ENCODE measurements around the gene ZNF600.
A peak's percentile ranks its signal among the peaks of the same experiment; 100 is the strongest.
"Not testable (repeated sequence)": the region's sequence is repeated elsewhere in the genome, so short reads cannot be mapped to it uniquely, and the experiment has no call there.

The ZNF600 gene

GRCh38 chr19:52786464-52787354 lies at the start of gene ZNF600:
ZNF600 (minus strand) TSS chr19:52786791; CDS start chr19:52778888, 7,903 bp downstream.
- DNase-seq (ENCODE audit: low spot score), result peak; percentile 86

DNA sequence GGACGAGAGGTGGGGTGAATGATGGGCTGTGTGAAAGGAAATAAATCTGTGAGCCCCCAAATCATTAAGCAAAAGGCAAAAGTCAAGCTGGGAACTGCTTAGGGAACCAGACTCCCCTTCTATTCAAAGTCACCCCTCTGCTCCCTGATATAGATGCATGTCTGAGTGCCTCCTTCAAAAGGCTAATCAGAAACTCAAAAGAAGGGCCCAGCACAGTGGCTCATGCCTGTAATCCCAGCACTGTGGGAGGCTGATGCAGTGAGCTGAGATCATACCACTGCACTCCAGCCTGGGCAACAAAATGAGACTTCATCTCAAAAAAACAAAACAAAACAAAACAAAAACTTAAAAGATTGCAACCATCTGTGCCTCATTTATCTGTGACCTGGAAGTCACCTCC lies 47.7 kb upstream of the ZNF600 start:
- DNase-seq (ENCODE audit: low spot score), result not testable (repeated sequence)

- DNase-seq (ENCODE audit: low spot score), result not testable (repeated sequence)
Measured at GRCh38 chr19:52833541-52833940, 47.0 kb upstream of the ZNF600 start.

DNA sequence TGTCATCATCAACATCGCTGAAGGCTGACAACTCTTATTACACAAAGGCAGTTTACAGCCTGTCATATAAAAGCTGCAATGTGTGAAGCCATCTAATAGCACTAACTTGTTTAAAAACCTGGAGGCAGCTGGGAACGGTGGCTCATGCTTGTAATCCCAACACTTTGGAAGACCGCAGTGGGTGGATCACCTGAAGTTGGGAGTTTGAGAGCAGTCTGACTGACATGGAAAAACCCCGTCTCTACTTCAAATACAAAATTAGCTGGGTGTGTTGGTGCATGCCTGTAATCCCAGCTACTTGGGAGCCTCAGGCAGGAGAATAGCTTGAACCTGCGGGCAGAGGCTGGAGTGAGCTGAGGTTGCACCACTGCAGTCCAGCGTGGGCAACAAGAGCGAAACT lies 43.3 kb upstream of the ZNF600 start:
- not testable (repeated sequence) for DNase-seq (ENCODE audit: low spot score)

GRCh38 chr19:52825765-52826164 lies 39.2 kb upstream of the ZNF600 start:
- DNase-seq (ENCODE audit: low spot score), result no peak

GRCh38 chr19:52823676-52824075 lies 37.1 kb upstream of the ZNF600 start:
- no peak for DNase-seq (ENCODE audit: low spot score)

DNA sequence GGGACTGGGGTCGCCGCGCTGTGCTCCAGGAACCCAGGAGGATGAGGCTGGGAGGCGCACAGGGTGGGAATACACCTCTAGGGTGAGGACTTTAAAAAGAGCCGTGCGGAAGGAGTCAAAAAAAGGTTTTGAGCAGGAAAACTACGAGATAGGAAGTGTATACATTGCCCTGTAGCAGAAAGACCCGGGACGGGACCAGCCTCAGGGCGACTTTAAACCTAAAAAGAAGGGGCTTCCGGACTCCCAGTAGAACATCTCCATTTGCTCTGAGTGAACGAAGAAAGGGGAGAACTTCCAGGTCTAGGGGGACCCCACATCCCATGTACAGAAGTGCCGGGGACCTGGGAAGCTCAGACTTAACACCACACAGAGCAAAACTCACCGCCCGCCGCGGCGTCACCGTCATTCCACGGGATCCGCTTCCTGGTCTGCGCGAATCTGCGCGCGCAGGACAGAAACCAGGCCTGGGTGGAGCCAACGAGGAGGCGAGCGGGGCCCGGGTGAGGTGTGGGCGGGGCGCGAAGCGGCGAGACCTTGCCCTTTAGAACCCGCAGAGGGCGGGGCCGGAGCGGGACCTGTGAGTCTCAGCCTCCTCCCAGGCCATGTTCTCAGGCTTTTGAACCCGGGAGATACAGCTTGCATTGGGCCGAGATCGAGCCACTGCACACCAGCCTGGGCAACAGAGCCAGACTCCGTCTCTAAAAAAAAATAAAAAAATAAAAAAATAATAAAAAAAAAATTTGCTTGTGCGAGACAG lies 34.8 kb upstream of the ZNF600 start, which contains the start of gene ZNF28:
ZNF28 (minus strand) TSS at position 430 of the 757 bp plus-strand sequence. CDS start 3,675 bp downstream, outside the sequence.
- DNase-seq (ENCODE audit: low spot score), result peak; percentile 78

- DNase-seq (ENCODE audit: low spot score), result peak; percentile 53
Measured at GRCh38 chr19:52820472-52821203, 34.0 kb upstream of the ZNF600 start.

- no peak for DNase-seq (ENCODE audit: low spot score)
Measured at GRCh38 chr19:52809801-52810200, 23.2 kb upstream of the ZNF600 start.

- DNase-seq (ENCODE audit: low spot score), result not testable (repeated sequence)
Measured at GRCh38 chr19:52799950-52800640, 13.5 kb upstream of the ZNF600 start.

DNA sequence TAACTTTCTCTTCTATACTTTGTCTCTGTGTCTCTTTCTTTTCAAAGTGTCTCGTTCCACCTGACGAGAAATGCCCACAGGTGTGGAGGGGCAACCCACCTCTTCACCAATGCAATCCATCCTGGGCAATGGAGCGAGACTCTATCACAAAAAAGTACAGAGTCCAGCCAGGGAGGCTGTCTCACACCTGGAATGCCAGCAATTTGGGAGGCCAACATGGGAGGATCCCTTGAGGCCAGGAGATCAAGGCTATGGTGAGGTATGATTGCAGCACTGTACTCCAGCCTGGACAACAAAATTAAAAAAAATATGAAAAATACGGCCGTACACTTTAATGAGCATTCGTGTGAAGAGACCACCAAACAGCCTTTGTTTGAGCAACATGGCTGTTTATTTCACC lies 2.8 kb upstream of the ZNF600 start:
- no peak for DNase-seq (ENCODE audit: low spot score)

GRCh38 chr19:52786078-52786463 lies 520 bp downstream of the ZNF600 start:
- peak; percentile 7 for DNase-seq (ENCODE audit: low spot score)

DNA sequence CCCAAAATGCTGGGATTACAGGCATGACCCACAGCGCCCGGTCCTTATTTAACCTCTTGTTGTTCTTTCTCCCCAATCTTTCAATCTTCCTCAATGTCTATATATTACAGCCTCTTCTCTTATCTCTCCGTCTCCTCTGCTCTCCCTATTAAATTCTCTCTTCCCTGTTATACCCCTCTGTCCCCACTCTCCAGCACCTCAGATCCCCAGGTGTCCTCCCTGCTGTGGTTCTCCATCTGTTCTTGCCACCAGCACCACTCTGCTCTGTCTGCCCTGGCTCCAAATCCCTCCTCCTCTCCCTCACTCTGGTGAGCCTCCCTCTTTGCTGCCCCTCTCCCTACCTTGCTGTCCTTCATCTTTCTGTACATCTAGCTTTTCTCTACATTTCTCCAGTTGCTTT lies 1.1 kb downstream of the ZNF600 start:
- DNase-seq (ENCODE audit: low spot score), result no peak

DNA sequence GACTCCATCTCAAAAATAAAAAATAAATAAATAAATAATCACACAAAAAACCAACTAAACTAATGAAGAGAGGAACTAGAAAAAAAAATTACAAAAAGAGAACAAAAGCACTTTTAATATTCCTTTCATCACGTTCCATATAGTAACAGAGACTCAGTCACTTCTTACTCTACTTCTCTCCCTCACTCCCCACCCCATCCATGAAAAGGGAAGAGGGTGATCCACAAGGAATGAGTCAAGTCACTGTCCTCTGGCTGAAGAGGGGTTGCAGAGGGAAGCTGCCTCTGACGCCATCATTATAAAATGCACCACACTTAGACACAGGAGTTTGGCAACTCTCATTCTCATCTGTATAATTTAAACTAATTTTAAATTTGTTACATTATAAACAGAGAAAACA lies 3.7 kb downstream of the ZNF600 start:
- not testable (repeated sequence) for DNase-seq (ENCODE audit: low spot score)

DNA sequence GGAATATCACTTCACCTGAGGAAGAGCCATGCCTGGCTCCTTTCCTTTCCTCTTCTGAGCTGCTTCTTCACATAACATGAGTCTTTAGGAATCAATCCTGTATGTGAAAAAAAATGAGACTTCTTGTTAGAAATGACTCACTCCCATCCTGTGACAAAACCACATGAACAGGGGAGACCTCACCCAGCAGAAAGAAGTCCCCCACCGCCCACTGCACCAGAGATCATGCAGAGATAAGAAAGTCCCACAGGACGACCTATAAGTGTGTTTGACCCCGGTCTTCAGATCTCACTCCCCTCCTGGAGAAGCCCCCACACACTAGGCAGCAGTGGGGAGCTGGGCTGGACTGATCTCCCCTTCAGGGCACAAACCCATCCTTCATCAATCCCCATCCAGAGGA lies 7.8 kb downstream of the ZNF600 start:
- no peak for DNase-seq (ENCODE audit: low spot score)

GRCh38 chr19:52756447-52756846 lies 30.1 kb downstream of the ZNF600 start:
- not testable (repeated sequence) for DNase-seq (ENCODE audit: low spot score)

GRCh38 chr19:52749780-52750179 lies 36.8 kb downstream of the ZNF600 start:
- DNase-seq (ENCODE audit: low spot score), result no peak

GRCh38 chr19:52748336-52748950 lies 38.1 kb downstream of the ZNF600 start:
- DNase-seq (ENCODE audit: low spot score), result peak; percentile 77

GRCh38 chr19:52745919-52746318 lies 40.7 kb downstream of the ZNF600 start:
- DNase-seq (ENCODE audit: low spot score), result not testable (repeated sequence)

GRCh38 chr19:52743091-52743490 lies 43.5 kb downstream of the ZNF600 start:
- DNase-seq (ENCODE audit: low spot score), result no peak

- DNase-seq (ENCODE audit: low spot score), result no peak
Measured at GRCh38 chr19:52742516-52742915, 44.1 kb downstream of the ZNF600 start.
